GOT3 (cell line): ENCODE data around the gene GOLGA8H.
"Not testable (repeated sequence)": the region's sequence is repeated elsewhere in the genome, so short reads cannot be mapped to it uniquely, and the experiment has no call there.

Source experiments
- DNase-seq: peaks from one replicate; lab custom pipeline; 2025; ENCODE audit warnings: mixed read lengths; lab: John Stamatoyannopoulos, UW

The GOLGA8H gene, protein sequence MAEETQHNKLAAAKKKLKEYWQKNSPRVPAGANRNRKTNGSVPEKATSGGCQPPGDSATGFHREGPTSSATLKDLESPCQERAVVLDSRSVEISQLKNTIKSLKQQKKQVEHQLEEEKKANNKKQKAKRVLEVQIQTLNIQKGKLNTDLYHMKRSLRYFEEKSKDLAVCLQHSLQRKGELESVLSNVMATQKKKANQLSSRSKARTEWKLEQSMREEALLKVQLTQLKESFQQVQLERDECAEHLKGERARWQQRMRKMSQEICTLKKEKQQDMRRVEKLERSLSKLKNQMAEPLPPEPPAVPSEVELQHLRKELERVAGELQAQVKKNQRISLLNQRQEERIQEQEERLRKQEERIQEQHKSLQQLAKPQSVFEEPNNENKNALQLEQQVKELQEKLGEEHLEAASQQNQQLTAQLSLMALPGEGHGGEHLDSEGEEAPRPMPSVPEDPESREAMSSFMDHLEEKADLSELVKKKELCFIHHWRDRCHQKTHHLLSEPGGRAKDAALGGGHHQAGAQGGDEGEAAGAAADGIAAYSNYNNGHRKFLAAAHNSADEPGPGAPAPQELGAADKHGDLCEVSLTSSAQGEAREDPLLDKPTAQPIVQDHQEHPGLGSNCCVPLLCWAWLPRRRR

DNA sequence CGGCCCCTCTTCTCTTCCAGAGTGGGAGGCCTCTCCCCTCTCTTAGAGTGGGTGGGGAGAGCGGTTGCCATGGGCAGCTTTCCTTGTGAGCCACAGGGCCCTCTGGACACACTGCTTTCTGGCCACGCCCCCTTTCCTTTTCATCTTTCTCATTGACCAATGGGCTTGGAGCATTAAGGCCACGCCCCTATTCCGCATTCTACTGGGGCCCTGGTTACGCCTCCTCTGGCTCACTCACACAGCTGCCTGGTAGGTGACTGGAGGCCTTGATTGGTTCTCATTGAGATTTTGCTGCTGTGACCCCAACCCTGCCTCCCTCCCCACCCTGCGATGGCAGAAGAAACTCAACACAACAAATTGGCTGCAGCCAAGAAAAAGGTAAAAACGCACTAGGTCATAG, at the start of gene GOLGA8H:
Gene GOLGA8H (plus strand): TSS at position 233 of the 400 bp plus-strand sequence. CDS start 98 bp downstream, at position 331.
- DNase-seq: not testable (repeated sequence)

DNA sequence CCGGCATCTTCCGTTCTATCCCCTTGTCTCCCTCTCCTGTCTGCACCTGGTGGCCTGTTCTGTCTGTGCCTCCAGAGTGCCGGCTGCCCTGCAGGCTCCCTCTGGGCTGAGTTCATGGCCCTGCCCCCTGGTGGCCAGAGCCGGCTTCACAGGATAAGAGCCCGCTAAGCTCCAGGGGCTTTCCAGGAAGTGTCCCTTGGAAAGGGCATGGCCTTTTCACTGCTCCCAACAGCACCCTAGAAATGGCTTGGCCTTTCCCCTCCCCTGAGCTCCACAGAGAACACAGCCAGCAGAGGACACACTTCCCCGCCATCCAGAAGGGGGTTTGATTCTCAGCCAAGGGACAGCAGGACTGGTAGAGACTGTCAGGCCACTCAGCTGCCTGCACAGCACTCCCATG, 36.9 kb upstream of the GOLGA8H start:
- not testable (repeated sequence) for DNase-seq

DNA sequence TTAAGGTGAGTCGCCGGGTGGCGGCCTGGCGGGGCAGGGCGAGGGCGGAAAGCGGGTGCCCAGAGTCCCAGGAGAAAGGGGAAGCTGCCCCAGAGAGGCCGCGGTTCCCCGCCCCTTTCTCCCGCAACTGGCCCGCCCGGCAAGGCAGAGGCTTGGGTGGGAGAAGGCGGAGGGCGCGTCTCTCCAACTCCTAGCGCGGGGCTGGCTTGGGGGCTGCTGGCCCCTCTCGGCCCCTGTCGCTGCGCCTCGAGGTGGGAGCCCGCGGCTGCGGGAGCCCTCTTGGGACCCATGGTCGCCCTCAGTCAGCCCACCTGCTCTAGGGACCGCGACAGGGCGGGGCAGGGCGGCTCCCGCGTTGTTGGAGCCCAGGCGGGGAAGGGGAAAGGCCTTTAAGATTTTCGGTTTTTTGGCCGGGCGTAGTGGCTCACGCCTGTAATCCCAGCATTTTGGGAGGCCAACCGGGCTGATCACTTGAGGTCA, 30.8 kb upstream of the GOLGA8H start:
- DNase-seq: not testable (repeated sequence)

DNA sequence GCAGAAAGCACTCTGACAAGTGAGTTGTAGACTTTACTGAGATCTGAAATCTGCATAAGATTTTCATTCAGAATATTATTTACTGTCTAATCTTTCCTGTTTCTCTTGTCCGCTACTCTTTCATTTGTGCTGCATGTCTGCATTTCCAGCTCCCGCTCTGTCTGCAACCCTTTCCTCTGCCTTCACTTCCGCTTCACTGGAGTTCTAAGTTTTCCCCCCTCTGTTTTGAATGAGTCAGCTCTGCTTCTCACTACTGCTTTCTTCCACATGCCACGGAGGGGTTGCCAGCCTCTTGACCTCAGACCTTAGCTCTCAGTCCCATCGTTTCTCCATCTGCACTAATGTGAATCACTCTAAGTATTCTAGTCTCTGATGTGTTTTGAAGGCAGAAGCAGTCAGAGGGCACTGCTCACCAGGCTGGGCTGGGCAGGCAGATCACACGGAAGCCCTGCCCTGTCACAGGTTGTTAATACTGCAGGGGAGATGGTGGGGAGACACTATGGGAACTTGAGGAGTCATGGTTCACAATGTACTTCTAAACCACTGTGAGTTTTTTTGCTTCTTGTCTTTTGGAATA, 24.3 kb upstream of the GOLGA8H start:
- not testable (repeated sequence) for DNase-seq

DNA sequence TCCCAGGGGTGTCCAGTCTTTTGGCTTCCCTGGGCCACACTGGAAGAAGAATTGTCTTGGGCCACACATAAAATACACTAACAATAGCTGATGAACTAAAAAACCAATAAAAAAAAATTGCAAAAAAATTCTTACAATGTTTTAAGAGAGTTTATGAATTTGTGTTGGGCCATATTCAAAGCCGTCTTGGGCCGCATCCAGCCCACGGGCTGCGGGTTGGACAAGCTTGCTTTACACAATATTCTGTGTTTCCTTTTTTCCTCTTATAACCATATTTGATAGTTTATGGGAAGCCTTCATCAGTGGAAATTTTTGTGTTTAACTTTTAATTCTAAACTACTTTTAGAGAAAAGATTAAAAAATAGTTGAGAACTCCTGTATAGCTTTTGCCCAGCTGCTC, 23.1 kb upstream of the GOLGA8H start:
- not testable (repeated sequence) for DNase-seq

DNA sequence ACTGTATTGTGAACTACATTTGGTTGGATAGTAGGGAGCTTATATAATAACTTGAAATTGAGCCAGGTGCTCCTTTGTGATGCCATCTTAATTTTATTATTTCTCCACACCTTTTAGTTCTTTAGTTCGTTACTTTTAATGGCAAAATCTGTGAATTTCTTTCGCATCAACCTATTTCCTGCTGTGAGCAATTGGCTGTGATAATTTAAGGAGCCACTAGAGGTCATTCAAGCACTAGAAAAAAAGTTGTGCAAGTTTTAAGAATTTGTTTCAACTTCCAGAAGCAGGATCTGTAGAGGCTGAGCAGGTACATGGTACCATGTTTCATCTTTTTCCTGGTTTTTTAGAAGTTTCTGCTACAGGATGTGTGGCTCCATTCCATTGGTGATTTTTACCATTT, 4.9 kb upstream of the GOLGA8H start:
- DNase-seq: not testable (repeated sequence)

DNA sequence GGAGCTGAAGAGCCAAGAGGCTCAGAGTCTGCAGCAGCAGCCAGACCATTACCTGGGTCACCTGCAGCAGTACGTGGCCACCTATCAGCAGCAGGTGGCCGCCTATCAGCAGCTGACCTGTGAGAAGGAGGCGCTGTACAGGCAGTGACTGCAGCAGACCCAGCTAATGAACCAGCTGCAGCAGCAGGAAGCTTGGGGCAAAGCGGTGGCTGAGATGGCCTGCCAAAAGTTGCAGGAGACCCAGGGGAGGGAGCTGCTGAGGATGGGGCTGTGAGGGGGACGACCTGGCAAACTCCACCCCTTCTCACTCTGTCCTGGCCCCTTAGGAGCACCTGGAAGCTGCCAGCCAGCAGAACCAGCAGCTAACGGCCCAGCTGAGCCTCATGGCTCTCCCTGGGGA, 8.4 kb downstream of the GOLGA8H start:
- DNase-seq: not testable (repeated sequence)

DNA sequence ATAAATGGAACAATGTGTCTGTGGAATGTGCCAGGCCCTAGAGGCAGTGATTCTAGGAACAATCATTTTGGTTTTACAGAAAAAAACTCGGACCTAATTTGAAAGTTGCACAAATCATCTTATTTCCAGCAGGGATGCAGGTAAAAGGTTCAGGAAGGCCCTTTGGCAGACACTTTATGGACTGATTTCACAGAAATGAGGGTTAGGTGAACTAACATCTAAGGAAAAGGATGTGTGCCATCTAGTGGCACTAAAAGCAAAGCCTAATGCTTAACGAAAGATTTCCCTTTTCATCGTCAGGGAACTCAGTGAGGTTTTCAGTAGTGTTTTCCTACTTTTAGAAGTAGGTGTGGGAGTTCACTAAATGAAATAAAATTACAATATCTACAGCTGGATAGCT, 17.5 kb downstream of the GOLGA8H start:
- DNase-seq: not testable (repeated sequence)

DNA sequence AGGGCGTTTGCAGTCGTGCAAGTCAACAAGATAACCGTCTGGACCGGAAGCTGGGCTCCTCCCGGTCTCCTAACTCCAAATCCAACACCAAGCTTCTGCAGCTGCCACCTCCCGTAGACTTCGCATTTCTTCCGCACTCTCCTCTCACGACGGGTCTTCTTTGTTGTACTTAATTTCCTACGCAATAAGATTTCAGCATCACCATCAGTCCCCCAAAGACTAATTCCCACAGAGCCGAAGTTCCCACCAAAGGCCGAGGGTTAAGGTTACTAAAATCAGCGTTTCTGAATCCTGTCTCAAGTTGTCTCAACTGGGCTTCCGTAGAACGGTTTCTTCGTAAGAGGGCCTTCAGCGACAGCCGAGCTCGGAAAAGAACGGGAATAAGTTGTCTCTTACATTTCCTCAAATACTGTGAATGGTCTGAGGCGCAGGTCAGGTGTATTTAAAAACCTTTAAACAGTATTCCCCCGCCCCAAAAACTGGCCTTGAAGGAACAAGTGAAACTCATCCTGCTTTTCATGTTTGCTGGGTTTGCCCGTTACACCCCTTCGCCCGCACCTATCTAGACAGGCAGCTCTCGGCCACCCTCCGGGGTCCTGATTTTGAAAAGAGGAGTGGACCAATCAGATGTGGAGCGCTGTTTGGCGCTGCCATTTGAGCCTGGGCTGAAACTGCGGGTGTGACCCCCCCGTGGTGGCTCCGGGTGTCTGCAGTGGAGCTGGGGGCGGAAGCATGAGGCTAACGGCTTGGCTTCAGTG, 21.8 kb downstream of the GOLGA8H start, which contains the start of gene ARHGAP11B:
Gene ARHGAP11B (plus strand): TSS at position 693 of the 758 bp plus-strand sequence.
- not testable (repeated sequence) for DNase-seq

DNA sequence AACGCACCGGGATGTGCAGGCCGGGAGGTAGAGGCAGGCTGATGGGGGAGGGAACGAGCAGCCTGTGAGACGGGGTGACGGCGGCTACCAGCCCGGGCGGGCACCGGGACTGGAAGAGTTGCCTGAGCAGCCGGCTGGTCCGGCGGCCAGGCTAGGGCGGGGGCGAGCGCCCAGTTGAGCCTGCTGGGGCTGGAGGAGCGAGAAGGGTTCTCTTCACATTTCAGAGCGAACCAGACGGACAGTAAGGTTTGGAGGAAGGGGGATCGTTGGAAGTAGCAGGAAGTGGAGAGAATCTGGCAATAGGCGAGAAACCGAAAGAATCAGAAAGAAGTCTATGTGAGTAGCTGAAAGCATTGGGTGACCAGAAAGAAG, 22.4 kb downstream of the GOLGA8H start:
- not testable (repeated sequence) for DNase-seq

DNA sequence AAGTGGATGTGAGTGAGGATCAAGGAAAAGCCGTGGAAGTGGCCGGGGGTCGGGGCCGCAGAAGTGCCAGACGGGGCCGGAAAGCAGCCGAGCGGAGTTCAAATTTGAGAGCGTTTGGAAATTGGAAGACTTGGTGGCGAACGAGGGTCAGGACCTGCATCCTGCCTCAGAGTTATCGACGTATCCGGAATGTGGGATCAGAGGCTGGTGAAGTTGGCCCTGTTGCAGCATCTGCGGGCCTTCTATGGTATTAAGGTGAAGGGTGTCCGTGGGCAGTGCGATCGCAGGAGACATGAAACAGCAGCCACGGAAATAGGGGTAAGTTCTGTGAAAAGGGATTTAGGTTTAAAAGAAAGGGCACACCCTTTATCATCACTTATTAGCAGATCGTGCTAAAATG, 22.8 kb downstream of the GOLGA8H start:
- not testable (repeated sequence) for DNase-seq

DNA sequence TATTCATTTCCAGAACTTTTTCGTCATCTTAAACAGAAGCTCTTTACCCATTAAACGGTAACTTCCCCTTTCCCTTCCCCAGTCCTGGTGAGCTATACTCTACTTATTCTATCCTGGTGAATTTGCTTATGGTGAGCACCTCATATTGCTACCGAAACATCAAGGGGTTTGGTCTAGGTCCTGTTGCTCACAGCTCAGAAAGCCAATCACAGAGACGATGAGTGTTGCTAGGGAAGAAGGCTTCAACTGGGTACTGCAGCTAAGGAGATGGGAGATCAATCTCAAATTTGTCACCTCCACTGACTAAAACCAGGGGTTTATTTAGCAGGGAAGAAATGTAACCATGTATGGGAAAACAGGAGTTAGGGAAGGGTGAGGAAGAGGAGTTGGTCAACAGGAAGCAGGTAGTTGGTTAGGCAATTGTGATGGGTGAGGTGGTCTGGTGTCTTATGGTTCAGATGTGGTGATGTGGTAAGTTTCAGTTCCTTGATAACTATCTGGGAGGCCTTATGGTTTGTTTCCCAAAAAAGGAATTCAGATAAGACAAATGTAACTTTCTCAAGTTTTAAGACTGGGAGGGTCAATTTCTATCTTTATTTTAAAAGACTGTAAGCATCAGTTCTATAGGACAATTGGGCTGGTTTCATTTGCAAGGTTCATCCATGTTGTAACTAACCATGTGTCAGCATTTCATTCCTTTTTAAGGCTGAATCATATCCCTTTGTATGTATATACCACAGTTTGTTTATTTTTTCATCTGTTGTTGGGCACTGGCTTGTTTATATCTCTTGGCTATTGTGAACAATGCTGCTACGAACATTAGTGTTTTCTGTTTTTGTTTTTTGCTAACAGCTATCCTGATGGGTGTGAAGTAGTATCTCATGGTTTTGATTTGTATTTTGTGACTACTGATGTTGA, 46.4 kb downstream of the GOLGA8H start:
- DNase-seq: no peak

DNA sequence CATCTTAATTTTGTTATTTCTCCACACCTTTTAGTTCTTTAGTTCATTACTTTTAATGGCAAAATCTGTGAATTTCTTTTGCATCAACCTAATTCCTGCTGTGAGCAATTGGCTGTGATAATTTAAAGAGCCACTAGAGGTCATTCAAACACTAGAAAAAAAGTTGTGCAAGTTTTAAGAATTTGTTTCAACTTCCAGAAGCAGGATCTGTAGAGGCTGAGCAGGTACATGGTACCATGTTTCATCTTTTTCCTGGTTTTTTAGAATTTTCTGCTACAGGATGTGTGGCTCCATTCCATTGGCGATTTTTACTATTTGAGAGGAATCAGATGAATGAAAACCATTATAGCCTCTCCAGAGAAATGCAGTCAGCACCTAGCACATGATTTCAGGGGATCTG, 57.3 kb downstream of the GOLGA8H start:
- DNase-seq: not testable (repeated sequence)
